ENCODE measurements around the gene FAAP20.

Gene FAAP20

DNA sequence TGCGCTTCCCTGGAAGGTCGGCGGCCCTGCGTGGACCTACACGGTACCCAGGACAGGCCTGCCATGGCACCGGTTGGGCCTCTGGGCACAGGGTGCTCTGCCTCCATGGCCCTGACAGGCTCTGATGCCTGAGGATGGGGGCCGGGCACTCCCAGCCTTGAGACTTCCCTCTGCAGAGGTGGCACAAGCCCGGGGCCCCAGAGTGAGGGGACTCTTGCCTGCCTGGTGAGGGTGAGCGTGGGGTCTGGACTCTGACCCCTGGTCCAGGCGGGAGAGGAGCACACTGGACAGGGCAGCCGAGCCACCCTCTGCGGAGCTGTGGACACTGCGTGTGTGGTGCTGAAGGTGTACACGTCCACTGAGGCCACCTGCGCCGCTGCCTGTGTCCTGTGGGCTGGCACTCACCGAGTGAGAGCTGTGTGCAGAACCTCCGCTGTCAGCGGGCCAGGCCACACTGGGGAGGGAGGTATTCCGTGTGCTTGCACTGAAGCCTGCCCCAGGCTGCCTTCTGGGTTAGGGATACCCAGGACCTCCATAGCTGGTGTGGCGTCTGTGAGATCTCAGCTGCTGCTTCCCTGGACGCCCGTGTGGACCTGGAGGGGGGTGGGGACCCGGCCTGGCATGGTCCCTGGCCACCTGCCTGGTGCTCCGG, 43.9 kb upstream of the FAAP20 start:
- TF ChIP-seq, protein P1, sequence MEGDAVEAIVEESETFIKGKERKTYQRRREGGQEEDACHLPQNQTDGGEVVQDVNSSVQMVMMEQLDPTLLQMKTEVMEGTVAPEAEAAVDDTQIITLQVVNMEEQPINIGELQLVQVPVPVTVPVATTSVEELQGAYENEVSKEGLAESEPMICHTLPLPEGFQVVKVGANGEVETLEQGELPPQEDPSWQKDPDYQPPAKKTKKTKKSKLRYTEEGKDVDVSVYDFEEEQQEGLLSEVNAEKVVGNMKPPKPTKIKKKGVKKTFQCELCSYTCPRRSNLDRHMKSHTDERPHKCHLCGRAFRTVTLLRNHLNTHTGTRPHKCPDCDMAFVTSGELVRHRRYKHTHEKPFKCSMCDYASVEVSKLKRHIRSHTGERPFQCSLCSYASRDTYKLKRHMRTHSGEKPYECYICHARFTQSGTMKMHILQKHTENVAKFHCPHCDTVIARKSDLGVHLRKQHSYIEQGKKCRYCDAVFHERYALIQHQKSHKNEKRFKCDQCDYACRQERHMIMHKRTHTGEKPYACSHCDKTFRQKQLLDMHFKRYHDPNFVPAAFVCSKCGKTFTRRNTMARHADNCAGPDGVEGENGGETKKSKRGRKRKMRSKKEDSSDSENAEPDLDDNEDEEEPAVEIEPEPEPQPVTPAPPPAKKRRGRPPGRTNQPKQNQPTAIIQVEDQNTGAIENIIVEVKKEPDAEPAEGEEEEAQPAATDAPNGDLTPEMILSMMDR (IDR thresholded peaks at IDR 0.05) = no peak

DNA sequence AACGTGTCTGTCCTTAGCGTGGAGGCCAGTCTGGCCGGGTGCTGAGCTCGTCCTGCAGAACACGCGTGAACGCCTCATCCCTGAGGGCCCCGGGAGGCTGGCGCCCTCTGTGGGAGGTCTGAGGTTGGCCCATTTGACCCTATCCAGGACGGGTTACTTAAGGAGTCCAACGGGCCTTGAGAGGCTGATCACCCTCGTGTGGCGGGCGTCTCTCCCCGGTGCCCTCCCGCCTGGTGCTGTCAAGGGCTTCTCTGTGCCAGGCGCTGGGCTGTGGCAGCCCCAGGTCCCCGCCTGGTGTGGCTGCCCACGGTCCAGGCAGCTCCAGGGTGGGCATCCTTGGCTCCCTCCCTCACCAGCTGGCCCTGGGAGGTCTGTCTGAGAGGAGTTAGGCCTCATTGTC, 43.2 kb upstream of the FAAP20 start:
- TF ChIP-seq, protein P1 (IDR thresholded peaks at IDR 0.05) = peak; percentile 11; the same call in 1 of the 2 replicates

DNA sequence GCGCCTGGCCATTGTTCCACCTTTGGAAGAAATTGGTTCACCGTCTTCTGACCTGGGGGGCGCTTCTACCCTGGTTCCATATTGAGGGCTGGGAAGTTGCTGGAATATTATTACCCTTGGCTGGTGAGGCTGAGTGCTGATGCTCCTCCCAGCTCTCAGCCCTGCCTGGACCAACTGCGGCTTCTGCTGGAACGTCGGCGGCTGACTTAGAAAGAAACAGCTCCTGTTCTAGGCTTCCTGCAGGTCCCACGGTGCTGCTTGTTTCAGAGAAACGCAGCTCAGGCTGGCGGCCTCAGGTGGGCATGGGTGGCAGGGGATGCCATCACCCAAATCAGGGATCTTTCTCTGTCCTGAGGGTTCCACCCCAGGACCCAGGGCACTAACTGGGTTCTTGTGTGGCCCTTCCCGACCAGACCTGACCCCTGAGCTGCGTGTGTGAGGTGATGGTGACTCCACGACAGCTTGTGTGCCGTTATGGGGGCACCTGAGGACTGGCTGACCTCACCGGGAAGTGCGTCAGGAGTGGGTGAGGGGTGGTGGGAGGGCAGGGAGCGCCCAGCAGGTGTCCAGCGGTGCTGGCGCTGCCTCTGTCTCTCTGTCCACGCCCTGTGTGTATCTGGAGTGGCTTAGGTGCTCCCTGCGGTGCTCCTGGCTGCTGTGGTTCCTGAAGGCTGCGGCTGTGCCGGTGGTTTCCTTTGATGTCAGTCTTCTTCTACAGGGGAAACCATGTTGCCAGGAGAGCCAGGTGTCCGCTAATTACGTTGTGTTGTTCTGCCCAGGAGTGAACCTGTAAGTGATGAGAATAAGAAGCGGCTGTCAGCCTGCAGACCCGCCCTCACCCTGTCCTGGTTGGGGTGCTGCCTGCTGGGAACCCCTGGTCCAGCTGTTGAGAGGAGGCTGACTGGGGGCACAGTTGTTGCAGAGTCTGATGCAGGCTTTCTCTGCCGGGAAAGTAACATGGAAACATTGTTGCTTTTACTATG, 42.4 kb upstream of the FAAP20 start:
- TF ChIP-seq, protein P1 (IDR thresholded peaks at IDR 0.05) = no peak

DNA sequence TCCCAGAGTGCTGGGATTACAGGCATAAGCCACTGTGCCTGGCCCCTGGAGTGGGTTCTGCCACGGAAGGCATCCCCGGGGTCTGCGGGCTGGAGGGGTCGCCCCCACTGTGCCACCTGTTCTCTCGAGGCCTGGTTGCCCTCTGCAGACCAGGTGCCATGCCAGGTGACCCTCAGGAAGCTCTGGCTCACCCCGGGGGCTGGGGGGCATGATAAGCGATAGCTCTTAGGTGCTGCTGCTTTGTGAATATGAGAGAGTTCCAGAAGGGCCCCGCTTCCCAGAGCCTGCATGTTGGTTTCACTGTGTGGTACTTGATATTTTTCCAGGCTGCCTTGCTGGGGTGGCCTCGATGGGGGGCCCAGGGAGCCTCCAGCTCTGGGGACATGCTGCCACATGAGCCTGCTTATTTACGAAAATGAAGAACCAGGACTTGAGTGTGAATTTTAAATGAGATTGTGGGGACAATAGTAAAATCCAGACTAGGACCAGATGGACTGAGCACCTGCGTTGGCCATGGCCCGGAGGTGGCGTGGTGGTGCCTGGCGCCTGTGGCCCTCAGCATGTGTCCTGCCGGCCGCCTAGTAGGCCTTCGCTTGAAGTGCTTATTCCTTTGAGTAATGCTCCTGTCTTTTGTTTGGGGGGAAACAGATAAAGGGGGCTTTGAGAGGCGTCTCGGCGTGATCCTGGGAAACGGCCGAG, 40.9 kb upstream of the FAAP20 start:
- TF ChIP-seq, protein P1 (IDR thresholded peaks at IDR 0.05) = no peak

- TF ChIP-seq, protein P1 (IDR thresholded peaks at IDR 0.05) = no peak
Measured at GRCh38 chr1:2234762-2235113, 40.2 kb upstream of the FAAP20 start.

DNA sequence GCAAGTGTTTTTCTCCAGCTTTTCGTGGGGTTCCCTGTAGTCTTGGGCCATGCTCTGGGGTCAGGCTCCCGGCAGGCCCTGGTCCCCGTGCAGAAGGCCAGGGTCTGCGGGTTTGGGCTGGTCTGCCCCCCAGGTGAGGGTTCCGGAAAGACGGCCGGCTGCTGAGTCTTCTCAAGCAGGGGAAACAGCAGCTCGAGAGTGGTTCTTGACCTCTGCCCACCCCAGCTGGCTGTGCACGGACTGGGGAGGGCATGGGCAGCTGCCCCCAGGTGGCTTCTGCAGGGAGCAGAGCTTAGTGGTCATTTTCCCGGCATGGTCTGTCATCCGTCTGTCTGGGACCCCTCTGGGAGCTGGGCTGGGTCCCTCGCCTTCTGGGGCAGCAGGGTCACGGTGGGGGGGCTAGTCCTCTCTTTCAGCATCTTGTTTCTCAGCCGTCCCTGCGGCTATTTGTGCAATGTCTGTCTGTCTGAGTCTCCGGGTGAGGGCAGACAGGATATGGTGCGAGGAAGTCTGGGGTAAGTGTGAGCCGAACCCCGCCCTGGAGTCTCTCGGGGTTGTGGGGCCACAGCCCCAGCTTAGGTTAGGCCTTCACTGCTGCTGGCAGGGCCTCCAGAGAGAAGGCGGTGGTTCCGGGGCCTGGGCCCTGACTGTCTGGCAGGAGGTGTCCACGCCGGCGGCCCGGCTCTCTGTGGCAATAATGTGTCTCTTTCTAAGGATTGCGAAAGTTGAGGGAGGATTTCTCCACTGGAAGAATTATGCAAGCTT, 39.6 kb upstream of the FAAP20 start:
- TF ChIP-seq, protein P1 (IDR thresholded peaks at IDR 0.05) = no peak

GRCh38 chr1:2233468-2233867, 38.9 kb upstream of the FAAP20 start:
- TF ChIP-seq, protein P1 (IDR thresholded peaks at IDR 0.05) = no peak

Measured in LNCAP (cell line).